ENCODE results near the gene ABCA8. TPM values are rescaled to one million over a fixed set of nuclear protein-coding genes. Genes with fewer than 3 reads are reported as not detected.

Gene ABCA8
- total and polyA plus RNA-seq, 2 experiments from 2014 or later: not detected

GRCh38 chr17:68886401-68886800 is 68.8 kb downstream of the ABCA8 start:
- Mint-ChIP-seq H3K9me3 (no peaks in the 10 kb centered on the region), H3K4me3 (no peak overlapping the region), H3K27me3 (ENCODE audit: insufficient read depth, low read depth, poor library complexity) (no peaks in the 10 kb centered on the region), H3K36me3 (ENCODE audit: low read depth) (no peaks in the 10 kb centered on the region), H3K27ac (no peak overlapping the region), H3K4me1 (no peaks in the 10 kb centered on the region)
- H3K4me3 ChIP-seq: no peak overlapping the region
- no peaks in the 10 kb centered on the region for H3K79me2 ChIP-seq (replicated peaks; ENCODE audit: insufficient read depth)
- H4K20me1 ChIP-seq (replicated peaks; ENCODE audit: insufficient read depth): no peaks in the 10 kb centered on the region
- no peak overlapping the region for H2AFZ ChIP-seq
- ATAC-seq (no peak), DNase-seq (ENCODE audit: low spot score) (no peak)
- no peaks in the 10 kb centered on the region for H3K4me1 ChIP-seq (ENCODE audit: insufficient read depth)
- no peaks in the 10 kb centered on the region for H3K36me3 ChIP-seq (ENCODE audit: insufficient read depth)
- 0 out of 2 replicates have a peak, but pooled peaks cover 4% of the 10 kb centered on the region for H3K9me2 ChIP-seq (ENCODE audit: insufficient read depth)
- no peaks in the 10 kb centered on the region for H3K27me3 ChIP-seq (ENCODE audit: insufficient read depth)
- H3K4me2 ChIP-seq: no peak overlapping the region
- no peak for TF ChIP-seq ETS1 (IDR thresholded peaks at IDR 0.05)
- no peak for TF ChIP-seq EZH2phosphoT487 (IDR thresholded peaks at IDR 0.05; ENCODE audit: unreplicated experiment)
- TF ChIP-seq STAT1 (IDR thresholded peaks at IDR 0.05; ENCODE audit: unreplicated experiment): no peak
- no peak for TF ChIP-seq ZNF114 (CRISPR knock-in tag; IDR thresholded peaks at IDR 0.05)
- TF ChIP-seq JUNB (IDR thresholded peaks at IDR 0.05; ENCODE audit: unreplicated experiment): no peak
- TF ChIP-seq ZNF462 (CRISPR knock-in tag; IDR thresholded peaks at IDR 0.05): no peak
- no peak for TF ChIP-seq REST (IDR thresholded peaks at IDR 0.05; ENCODE audit: unreplicated experiment)
- TF ChIP-seq NANOG (IDR thresholded peaks at IDR 0.05; ENCODE audit: borderline replicate concordance): no peak
- no peak for TF ChIP-seq POLR2AphosphoS5 (IDR thresholded peaks at IDR 0.05; ENCODE audit: low read depth)
- TF ChIP-seq CTCF (conservative IDR thresholded peaks at IDR 0.05; ENCODE audit: low read depth in 2 of 2): no peak
- TF ChIP-seq ZNF331 (CRISPR knock-in tag; IDR thresholded peaks at IDR 0.05; ENCODE audit: low read depth): no peak
- TF ChIP-seq CREB1 (CRISPR knock-in tag; IDR thresholded peaks at IDR 0.05; ENCODE audit: low read depth): no peak
- TF ChIP-seq EZH2 (IDR thresholded peaks at IDR 0.05; ENCODE audit: low read depth, unreplicated experiment): no peak
- no peak overlapping the region for H3K27ac ChIP-seq (ENCODE audit: low read depth)
- no peaks in the 10 kb centered on the region for H3F3A ChIP-seq (replicated peaks; ENCODE audit: low read depth)

Data from GM23338 (cell line).